ENCODE measurements around the gene C17orf58. TPM values are rescaled to one million over a fixed set of nuclear protein-coding genes. Genes with fewer than 3 reads are reported as not detected.

The C17orf58 gene
- total RNA-seq, 4 donors from 2014 or later, result 0.80 to 19.5 (median 8.1) TPM

DNA sequence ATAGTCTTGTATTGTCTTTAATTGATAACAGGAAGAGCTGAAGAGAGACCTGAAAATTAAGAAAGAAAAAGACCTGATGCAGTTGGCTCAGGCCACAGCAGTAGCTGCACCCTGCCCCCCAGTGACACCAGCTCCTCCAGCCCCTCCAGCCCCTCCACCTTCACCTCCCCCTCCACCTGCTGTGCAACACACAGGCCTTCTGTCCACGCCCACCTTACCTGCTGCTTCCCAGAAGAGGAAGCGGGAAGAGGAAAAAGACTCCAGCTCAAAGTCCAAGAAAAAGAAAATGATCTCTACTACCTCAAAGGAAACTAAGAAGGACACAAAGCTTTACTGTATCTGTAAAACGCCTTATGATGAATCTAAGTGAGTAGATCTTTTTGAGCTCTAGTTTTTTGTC lies 36.8 kb downstream of the C17orf58 start:
- TF ChIP-seq, protein P1, sequence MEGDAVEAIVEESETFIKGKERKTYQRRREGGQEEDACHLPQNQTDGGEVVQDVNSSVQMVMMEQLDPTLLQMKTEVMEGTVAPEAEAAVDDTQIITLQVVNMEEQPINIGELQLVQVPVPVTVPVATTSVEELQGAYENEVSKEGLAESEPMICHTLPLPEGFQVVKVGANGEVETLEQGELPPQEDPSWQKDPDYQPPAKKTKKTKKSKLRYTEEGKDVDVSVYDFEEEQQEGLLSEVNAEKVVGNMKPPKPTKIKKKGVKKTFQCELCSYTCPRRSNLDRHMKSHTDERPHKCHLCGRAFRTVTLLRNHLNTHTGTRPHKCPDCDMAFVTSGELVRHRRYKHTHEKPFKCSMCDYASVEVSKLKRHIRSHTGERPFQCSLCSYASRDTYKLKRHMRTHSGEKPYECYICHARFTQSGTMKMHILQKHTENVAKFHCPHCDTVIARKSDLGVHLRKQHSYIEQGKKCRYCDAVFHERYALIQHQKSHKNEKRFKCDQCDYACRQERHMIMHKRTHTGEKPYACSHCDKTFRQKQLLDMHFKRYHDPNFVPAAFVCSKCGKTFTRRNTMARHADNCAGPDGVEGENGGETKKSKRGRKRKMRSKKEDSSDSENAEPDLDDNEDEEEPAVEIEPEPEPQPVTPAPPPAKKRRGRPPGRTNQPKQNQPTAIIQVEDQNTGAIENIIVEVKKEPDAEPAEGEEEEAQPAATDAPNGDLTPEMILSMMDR (IDR thresholded peaks at IDR 0.05), result no peak
- TF ChIP-seq POLR2AphosphoS5 (IDR thresholded peaks at IDR 0.05), result peak in 1 of 3 donors; percentile 15
- H3K4me1 ChIP-seq, result peaks cover 0 to 11% (median 5%) of the 10 kb centered on the region in 4 donors
- peak; percentile 43 for DNase-seq
- intact Hi-C loops (cut with DNase I; ENCODE audit: low total_unique reads), result no loop called here
- 47 to 65% methylated on average over 3 of the region's 3 CpGs for WGBS, 2 donors (ENCODE audit: low coverage in 1 of 2)
- no peak overlapping the region for H3K4me3 ChIP-seq
- H3K36me3 ChIP-seq, result peaks cover 0 to 17% (median 4%) of the 10 kb centered on the region in 4 donors
- H3K27ac ChIP-seq, result peak overlapping the region; percentile 9 to 57 (median 54)
- H3K9me3 ChIP-seq, result no peaks in the 10 kb centered on the region
- no peaks in the 10 kb centered on the region for H3K27me3 ChIP-seq
- in situ Hi-C loops (cut with MboI; ENCODE audit: low pct_ligation_motif_present in 1 of 4, low pct_unique_long_range_greater_than_20kb in 1 of 4, low sequenced_read_pairs in 3 of 4), result no loop called here

DNA sequence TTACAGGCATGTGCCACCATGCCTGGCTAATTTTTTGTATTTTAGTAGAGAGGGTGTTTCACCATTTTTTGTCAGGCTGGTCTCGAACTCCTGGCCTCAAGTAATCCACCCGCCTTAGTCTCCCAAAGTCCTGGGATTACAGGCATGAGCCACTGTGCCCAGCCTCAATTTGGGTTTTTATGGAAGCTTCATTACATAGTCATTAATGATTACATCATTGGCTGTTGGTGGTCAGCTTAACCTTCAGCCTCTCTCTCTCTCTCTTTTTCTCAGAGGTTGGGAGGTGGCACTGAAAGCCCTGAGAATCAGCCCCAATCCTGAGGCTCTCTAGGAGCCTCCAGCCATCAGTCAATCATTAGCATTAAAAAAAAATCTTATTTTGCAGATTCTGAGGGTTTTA lies 45.3 kb downstream of the C17orf58 start:
- Histone ChIP-seq H3K27me3 (no peaks in the 10 kb centered on the region), H3K4me3 (no peak overlapping the region), H3K4me1 (no peaks in the 10 kb centered on the region), H3K27ac (no peak overlapping the region), H3K36me3 (peaks cover 0 to 72% (median 34%) of the 10 kb centered on the region in 4 donors), H3K9me3 (no peaks in the 10 kb centered on the region)
- in situ Hi-C loops (cut with MboI; ENCODE audit: low pct_ligation_motif_present in 1 of 4, low pct_unique_long_range_greater_than_20kb in 1 of 4, low sequenced_read_pairs in 3 of 4) (no loop called here), intact Hi-C loops (cut with DNase I; ENCODE audit: low total_unique reads) (no loop called here)
- no peak for TF ChIP-seq EP300 (IDR thresholded peaks at IDR 0.05; ENCODE audit: low read depth)
- no peak for TF ChIP-seq POLR2AphosphoS5 (IDR thresholded peaks at IDR 0.05)
- TF ChIP-seq, protein P1 (IDR thresholded peaks at IDR 0.05), result no peak
- no peak for TF ChIP-seq POLR2A (IDR thresholded peaks at IDR 0.05)
- 100% methylated on average over 2 of the region's 2 CpGs; no CpG with 5 or more reads in 1 of the 2 donors for WGBS, 2 donors (ENCODE audit: low coverage in 1 of 2)
- no peak for DNase-seq

DNA sequence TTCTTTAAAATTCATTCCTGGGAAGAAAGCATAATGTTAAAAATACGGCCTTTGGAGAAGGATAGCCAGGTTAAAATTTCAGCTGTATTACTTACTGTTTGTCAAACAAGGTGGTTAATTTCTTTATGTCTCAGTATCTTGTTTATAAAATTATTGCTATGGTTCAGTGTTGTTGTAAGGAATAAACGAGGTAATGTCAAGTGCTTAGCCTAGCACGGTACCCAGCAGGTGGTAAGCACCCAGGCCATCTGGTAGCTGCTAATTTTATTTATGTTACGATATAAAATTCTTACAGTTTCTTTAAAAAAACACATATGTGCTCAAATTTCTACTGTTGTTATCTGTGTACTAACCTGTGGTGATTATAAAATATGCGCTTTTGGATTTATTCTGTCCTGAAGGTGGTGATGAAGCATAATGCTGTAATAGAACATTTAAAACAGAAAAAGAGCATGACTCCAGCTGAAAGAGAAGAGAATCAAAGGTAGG lies 48.9 kb downstream of the C17orf58 start:
- intact Hi-C loops (cut with DNase I; ENCODE audit: low total_unique reads) (no loop called here), in situ Hi-C loops (cut with MboI; ENCODE audit: low pct_ligation_motif_present in 1 of 4, low pct_unique_long_range_greater_than_20kb in 1 of 4, low sequenced_read_pairs in 3 of 4) (no loop called here)
- Histone ChIP-seq H3K36me3 (peaks cover 0 to 83% (median 42%) of the 10 kb centered on the region in 4 donors), H3K9me3 (no peaks in the 10 kb centered on the region), H3K27ac (no peak overlapping the region), H3K4me1 (no peaks in the 10 kb centered on the region), H3K4me3 (no peak overlapping the region), H3K27me3 (no peaks in the 10 kb centered on the region)
- no peak for DNase-seq
- WGBS, 2 donors (ENCODE audit: low coverage in 1 of 2), result 89 to 93% methylated on average over 4 to 5 of the region's 5 CpGs
- TF ChIP-seq POLR2A (IDR thresholded peaks at IDR 0.05) (no peak), POLR2AphosphoS5 (IDR thresholded peaks at IDR 0.05) (no peak), EP300 (IDR thresholded peaks at IDR 0.05; ENCODE audit: low read depth) (no peak)
- TF ChIP-seq, protein P1 (IDR thresholded peaks at IDR 0.05), result no peak

DNA sequence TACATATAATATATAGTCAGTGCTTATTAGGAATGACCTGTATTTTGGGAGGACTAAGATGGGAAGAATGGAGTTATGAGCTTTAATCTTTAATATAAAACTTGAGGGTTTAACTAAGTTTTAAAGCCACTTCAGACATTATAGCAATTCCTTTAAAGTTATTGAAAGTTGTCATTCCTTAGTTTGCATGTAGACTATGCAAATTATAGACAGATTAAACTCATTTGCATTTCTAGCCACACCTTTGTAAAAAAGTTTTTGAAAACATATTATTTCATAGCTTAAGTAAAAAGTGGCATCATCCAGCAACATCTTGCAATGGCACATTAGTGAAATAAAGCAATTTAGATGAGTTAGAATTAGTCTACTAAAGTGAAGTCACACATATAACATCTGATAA lies 49.8 kb downstream of the C17orf58 start:
- H3K36me3 ChIP-seq, result peaks cover 0 to 88% (median 44%) of the 10 kb centered on the region in 4 donors
- intact Hi-C loops (cut with DNase I; ENCODE audit: low total_unique reads), result no loop called here

More for the DNA sequence above, 49.8 kb downstream of the C17orf58 start:
- Histone ChIP-seq H3K9me3 (no peaks in the 10 kb centered on the region), H3K4me3 (no peak overlapping the region), H3K27me3 (no peaks in the 10 kb centered on the region), H3K4me1 (no peaks in the 10 kb centered on the region), H3K27ac (no peak overlapping the region)
- in situ Hi-C loops (cut with MboI; ENCODE audit: low pct_ligation_motif_present in 1 of 4, low pct_unique_long_range_greater_than_20kb in 1 of 4, low sequenced_read_pairs in 3 of 4), result no loop called here
- no peak for DNase-seq
- TF ChIP-seq POLR2AphosphoS5 (IDR thresholded peaks at IDR 0.05) (no peak), POLR2A (IDR thresholded peaks at IDR 0.05) (no peak), EP300 (IDR thresholded peaks at IDR 0.05; ENCODE audit: low read depth) (no peak)
- TF ChIP-seq, protein P1 (IDR thresholded peaks at IDR 0.05), result no peak
